Vagina (tissue), 2 donors: ENCODE results near the gene CPPED1. TPM values are rescaled to one million over a fixed set of nuclear protein-coding genes. Genes with fewer than 3 reads are reported as not detected.

Experiments
- DNase-seq, 2 donors: peaks; one replicate each; pipeline ENCODE4 v3.0.0-alpha.2; 2017; ENCODE audit errors: extremely low spot score in 2 of 2
- H3K27ac ChIP-seq: fragments of 200-600 bp; sonication (generic); one replicate; pipeline ENCODE4 v1.5.1; 2019
- H3K27me3 ChIP-seq: fragments of 200-600 bp; sonication (generic); one replicate; pipeline ENCODE4 v1.5.1; 2019
- H3K36me3 ChIP-seq, 2 donors: fragments of 200-600 bp; sonication (generic); one replicate each; pipeline ENCODE4 v1.5.1; 2017 to 2019
- H3K4me1 ChIP-seq: fragments of 200-600 bp; sonication (generic); one replicate; pipeline ENCODE4 v1.5.1; 2019
- H3K4me3 ChIP-seq, 2 donors: fragments of 200-600 bp; sonication (generic); 1 replicate in 1 of 2; 2 replicates in 1 of 2; pipeline ENCODE4 v1.5.1; 2016 to 2019
- H3K9me3 ChIP-seq: fragments of 200-600 bp; sonication (generic); one replicate; pipeline ENCODE4 v1.5.1; 2019
- POLR2A ChIP-seq, 2 donors: fragments of 450-650 bp; IDR thresholded peaks; one replicate each; pipeline ENCODE4 v1.6.1; 2017; ENCODE audit warnings: antibody characterized with exemption in 2 of 2, mild to moderate bottlenecking in 2 of 2, moderate library complexity in 2 of 2
- POLR2AphosphoS5 ChIP-seq, 2 donors: sonication (generic); formaldehyde crosslinking; IDR thresholded peaks; one replicate each; pipeline ENCODE4 v1.9.0; 2017; ENCODE audit warnings: antibody characterized with exemption in 2 of 2, mild to moderate bottlenecking in 2 of 2, low read depth in 1 of 2; ENCODE audit not compliant: insufficient read depth in 1 of 2
- intact Hi-C: fragments of 100-400 bp; cut with DNase I; formaldehyde crosslinking; loops from one replicate; pipeline ENCODE4 v1.15.1; 2023
- total RNA-seq: library from RNA; depleted of rRNA; stranded (reverse); fragments of >200 nt; gene quantifications from one replicate; pipeline ENCODE4 v1.2.3, GENCODE V29; 2016
- TF ChIP-seq, protein P1 (sequence below), 3 experiments: fragments of 450-650 bp in 2 of 3; fragments of 200-600 bp in 1 of 3; sonication (generic) in 1 of 3; IDR thresholded peaks; one replicate each; pipeline ENCODE4 v1.5.1; 2017 to 2019; ENCODE audit warnings: antibody characterized with exemption in 3 of 3, mild to moderate bottlenecking in 2 of 3, moderate library complexity in 2 of 3

Gene CPPED1
- total RNA-seq, 1 donor from 2014 or later = 15.2 TPM

DNA sequence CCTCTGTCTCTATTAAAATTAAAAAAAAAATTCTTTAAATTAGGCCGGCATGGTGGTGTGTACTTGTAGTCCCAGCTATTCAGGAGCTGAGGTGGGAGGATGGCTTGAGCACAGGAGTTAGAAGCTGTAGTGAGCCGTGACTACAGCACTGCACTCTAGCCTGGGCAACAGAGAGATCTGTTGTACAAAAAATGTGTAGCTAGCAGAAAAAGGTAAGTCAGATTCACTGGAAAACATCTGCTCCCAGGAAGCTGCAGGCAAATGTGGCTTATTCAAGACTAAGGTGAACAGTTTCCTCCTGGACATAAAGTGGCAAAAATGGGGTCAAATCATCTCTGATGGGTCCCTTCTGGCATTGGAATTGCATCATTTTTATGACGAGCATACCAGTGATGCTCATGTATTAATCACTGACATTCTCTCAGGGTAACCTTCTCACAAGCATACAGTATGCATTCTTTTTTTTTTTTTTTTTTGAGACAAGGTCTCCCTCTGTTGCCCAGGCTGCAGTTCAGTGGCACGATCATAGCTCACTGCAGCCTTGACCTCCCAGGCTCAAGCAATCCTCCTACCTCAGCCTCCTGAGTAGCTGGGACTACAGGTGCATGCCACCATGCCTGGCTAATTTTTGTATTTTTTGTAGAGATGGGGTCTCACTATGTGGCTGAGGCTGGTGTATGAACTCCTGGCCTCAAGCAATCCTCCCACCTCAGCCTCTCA lies 48.7 kb downstream of the CPPED1 start:
- no peak overlapping the region for H3K27ac ChIP-seq
- intact Hi-C loops = no loop called here
- no peaks in the 10 kb centered on the region for H3K36me3 ChIP-seq
- no peaks in the 10 kb centered on the region for H3K27me3 ChIP-seq
- H3K9me3 ChIP-seq = no peaks in the 10 kb centered on the region
- H3K4me1 ChIP-seq = peaks cover 10% of the 10 kb centered on the region
- no peak for DNase-seq
- no peak overlapping the region for H3K4me3 ChIP-seq
- no peak for TF ChIP-seq POLR2AphosphoS5 (IDR thresholded peaks at IDR 0.05; ENCODE audit: insufficient read depth in 1 of 2, low read depth in 1 of 2)
- TF ChIP-seq, protein P1, sequence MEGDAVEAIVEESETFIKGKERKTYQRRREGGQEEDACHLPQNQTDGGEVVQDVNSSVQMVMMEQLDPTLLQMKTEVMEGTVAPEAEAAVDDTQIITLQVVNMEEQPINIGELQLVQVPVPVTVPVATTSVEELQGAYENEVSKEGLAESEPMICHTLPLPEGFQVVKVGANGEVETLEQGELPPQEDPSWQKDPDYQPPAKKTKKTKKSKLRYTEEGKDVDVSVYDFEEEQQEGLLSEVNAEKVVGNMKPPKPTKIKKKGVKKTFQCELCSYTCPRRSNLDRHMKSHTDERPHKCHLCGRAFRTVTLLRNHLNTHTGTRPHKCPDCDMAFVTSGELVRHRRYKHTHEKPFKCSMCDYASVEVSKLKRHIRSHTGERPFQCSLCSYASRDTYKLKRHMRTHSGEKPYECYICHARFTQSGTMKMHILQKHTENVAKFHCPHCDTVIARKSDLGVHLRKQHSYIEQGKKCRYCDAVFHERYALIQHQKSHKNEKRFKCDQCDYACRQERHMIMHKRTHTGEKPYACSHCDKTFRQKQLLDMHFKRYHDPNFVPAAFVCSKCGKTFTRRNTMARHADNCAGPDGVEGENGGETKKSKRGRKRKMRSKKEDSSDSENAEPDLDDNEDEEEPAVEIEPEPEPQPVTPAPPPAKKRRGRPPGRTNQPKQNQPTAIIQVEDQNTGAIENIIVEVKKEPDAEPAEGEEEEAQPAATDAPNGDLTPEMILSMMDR (IDR thresholded peaks at IDR 0.05) = no peak
- TF ChIP-seq POLR2A (IDR thresholded peaks at IDR 0.05) = no peak

DNA sequence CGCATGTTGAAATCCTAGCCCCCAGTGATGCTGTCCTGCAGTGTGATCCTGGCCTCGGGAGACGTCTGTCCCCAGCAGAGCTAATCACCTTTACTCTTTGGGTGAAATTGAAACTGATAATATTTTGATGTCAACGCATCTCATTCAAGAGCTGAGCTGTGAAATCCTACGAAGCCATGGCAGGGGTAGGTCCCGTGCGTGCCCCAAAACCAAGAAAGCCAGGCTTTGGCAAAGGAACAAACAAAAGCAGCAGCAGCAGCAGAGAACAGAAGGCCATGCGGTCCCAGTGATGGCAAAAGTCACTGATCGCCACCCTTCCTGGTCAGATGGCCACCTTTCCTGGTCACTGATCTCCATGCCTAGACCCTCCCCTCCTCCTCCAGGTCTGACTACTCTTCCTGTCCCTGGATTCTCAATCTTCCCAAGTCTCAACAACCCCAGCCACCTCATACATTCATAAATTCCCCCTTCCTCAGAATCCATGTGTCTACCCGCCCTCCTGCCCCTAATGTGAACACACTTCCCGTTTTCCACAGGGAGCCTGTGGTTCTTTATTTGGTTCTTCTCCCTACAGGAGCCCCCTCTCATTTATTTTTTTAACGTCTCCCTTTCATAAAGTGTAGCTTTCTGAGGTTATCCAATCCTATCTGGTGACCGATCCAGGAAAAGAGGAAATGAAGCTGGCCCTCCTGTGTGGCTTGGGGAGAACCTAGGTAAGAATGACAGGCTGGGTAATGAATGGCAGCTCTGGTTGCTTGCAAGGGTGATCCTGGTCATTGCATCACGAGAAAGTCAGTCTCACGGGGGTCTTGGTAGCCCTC lies 50.3 kb downstream of the CPPED1 start:
- H3K27ac ChIP-seq = no peak overlapping the region
- H3K9me3 ChIP-seq = no peaks in the 10 kb centered on the region
- peaks cover 6% of the 10 kb centered on the region for H3K4me1 ChIP-seq
- H3K27me3 ChIP-seq = no peaks in the 10 kb centered on the region
- intact Hi-C loops = no loop called here
- TF ChIP-seq POLR2AphosphoS5 (IDR thresholded peaks at IDR 0.05; ENCODE audit: insufficient read depth in 1 of 2, low read depth in 1 of 2) = no peak
- no peak for TF ChIP-seq POLR2A (IDR thresholded peaks at IDR 0.05)
- TF ChIP-seq, protein P1 (IDR thresholded peaks at IDR 0.05) = no peak
- DNase-seq = no peak
- no peak overlapping the region for H3K4me3 ChIP-seq
- no peaks in the 10 kb centered on the region for H3K36me3 ChIP-seq

DNA sequence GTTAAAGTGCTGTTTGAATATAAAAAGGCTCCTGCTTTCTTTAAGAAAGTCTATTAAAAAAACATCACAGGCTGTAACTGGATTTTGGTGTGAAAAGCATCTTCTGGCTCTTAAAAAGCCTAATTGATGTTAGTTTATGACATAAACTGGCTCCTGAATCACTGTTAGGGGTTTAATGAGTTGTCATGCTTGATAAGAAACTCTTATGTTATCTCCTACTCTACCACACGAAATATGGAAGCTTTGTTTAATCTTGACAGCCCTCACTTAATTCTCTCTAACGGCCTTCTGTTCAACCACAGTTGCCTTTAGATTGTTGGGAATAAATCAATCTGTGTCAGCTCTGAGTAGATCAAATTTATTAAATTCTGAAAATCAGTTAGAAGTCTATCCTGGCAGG lies 51.5 kb downstream of the CPPED1 start:
- no peaks in the 10 kb centered on the region for H3K36me3 ChIP-seq
- DNase-seq = no peak
- intact Hi-C loops = no loop called here
- H3K4me1 ChIP-seq = no peaks in the 10 kb centered on the region
- no peak overlapping the region for H3K4me3 ChIP-seq
- no peaks in the 10 kb centered on the region for H3K27me3 ChIP-seq
- H3K9me3 ChIP-seq = no peaks in the 10 kb centered on the region
- TF ChIP-seq POLR2A (IDR thresholded peaks at IDR 0.05) = no peak
- TF ChIP-seq, protein P1 (IDR thresholded peaks at IDR 0.05) = no peak
- H3K27ac ChIP-seq = no peak overlapping the region

DNA sequence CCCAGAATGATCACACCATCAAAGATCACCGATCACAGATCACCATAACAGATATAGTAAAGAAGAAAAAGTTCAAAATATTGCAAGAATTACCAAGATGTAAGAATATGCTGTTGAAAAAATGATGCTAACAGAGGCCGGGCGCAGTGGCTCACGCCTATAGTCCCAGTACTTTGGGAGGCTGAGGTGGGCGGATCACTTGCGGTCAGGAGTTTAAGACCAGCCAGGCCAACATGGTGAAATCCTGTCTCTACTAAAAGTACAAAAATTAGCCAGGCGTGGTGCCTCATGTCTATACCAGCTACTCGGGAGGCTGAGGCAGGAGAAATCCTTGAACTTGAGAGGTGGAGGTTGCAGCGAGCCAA lies 53.2 kb downstream of the CPPED1 start:
- H3K9me3 ChIP-seq = no peaks in the 10 kb centered on the region
- no peak for DNase-seq
- H3K36me3 ChIP-seq = no peaks in the 10 kb centered on the region
- H3K4me3 ChIP-seq = no peak overlapping the region
- intact Hi-C loops = no loop called here
- H3K27ac ChIP-seq = no peak overlapping the region
- TF ChIP-seq POLR2A (IDR thresholded peaks at IDR 0.05) = no peak
- TF ChIP-seq POLR2AphosphoS5 (IDR thresholded peaks at IDR 0.05; ENCODE audit: insufficient read depth in 1 of 2, low read depth in 1 of 2) = no peak
- TF ChIP-seq, protein P1 (IDR thresholded peaks at IDR 0.05) = no peak
- H3K4me1 ChIP-seq = no peaks in the 10 kb centered on the region
- no peaks in the 10 kb centered on the region for H3K27me3 ChIP-seq

GRCh38 chr16:12749076-12749475 lies 54.6 kb downstream of the CPPED1 start:
- Histone ChIP-seq H3K9me3 (no peaks in the 10 kb centered on the region), H3K36me3 (no peaks in the 10 kb centered on the region), H3K27me3 (no peaks in the 10 kb centered on the region), H3K4me3 (no peak overlapping the region), H3K27ac (no peak overlapping the region), H3K4me1 (no peaks in the 10 kb centered on the region)
- TF ChIP-seq, protein P1 (IDR thresholded peaks at IDR 0.05) = no peak
- TF ChIP-seq POLR2A (IDR thresholded peaks at IDR 0.05) = no peak
- TF ChIP-seq POLR2AphosphoS5 (IDR thresholded peaks at IDR 0.05; ENCODE audit: insufficient read depth in 1 of 2, low read depth in 1 of 2) = no peak
- DNase-seq = no peak
- intact Hi-C loops = no loop called here
